Measurements from ENCODE around the gene AGT.
"Not testable (repeated sequence)": the region's sequence is repeated elsewhere in the genome, so short reads cannot be mapped to it uniquely, and the experiment has no call there.

The AGT gene

GRCh38 chr1:230684998-230685397 lies 28.9 kb downstream of the AGT start:
- DNase-seq = no peak

GRCh38 chr1:230684146-230684545 lies 29.8 kb downstream of the AGT start:
- no peak for DNase-seq

- no peak for DNase-seq
These were observed 30.9 kb downstream of the AGT start for GRCh38 chr1:230682882-230683610.

GRCh38 chr1:230682274-230682673 lies 31.6 kb downstream of the AGT start:
- DNase-seq = no peak

GRCh38 chr1:230681599-230681998 lies 32.3 kb downstream of the AGT start:
- DNase-seq = no peak

GRCh38 chr1:230680300-230681025 lies 33.5 kb downstream of the AGT start:
- no peak for DNase-seq

- DNase-seq = no peak
These were observed 34.1 kb downstream of the AGT start for GRCh38 chr1:230679825-230680224.

GRCh38 chr1:230679192-230679591 lies 34.7 kb downstream of the AGT start:
- DNase-seq = no peak

- no peak for DNase-seq
These were observed 36.7 kb downstream of the AGT start for GRCh38 chr1:230677200-230677599.

GRCh38 chr1:230674581-230674980 lies 39.3 kb downstream of the AGT start:
- no peak for DNase-seq

- DNase-seq = no peak
These were observed 44.4 kb downstream of the AGT start for GRCh38 chr1:230669543-230669942.

GRCh38 chr1:230668227-230668626 lies 45.7 kb downstream of the AGT start:
- no peak for DNase-seq

- no peak for DNase-seq
These were observed 51.9 kb downstream of the AGT start for GRCh38 chr1:230661976-230662375.

- DNase-seq = no peak
These were observed 55.2 kb downstream of the AGT start for GRCh38 chr1:230658691-230659090.

- DNase-seq = not testable (repeated sequence)
These were observed 55.8 kb downstream of the AGT start for GRCh38 chr1:230658103-230658502.

GRCh38 chr1:230656719-230657118 lies 57.2 kb downstream of the AGT start:
- DNase-seq = not testable (repeated sequence)
